ENCODE measurements around the gene ZFAND4. TPM values are rescaled to one million over a fixed set of nuclear protein-coding genes. Genes with fewer than 3 reads are reported as not detected.

Gene ZFAND4
- total and polyA plus RNA-seq, 2 donors (not counting 3 experiments of a cell fraction or from before 2014, with no cell fraction given), result 1.5 to 7.8 TPM

- H4K20me1 ChIP-seq (replicated peaks; ENCODE audit: control insufficient read depth, extremely low read depth, insufficient read depth, low read length), result no peaks in the 10 kb centered on the region
- no peaks in the 10 kb centered on the region for H3K4me1 ChIP-seq (ENCODE audit: control insufficient read depth, extremely low read depth, insufficient read depth, low read length)
- H3K79me2 ChIP-seq (ENCODE audit: control insufficient read depth, insufficient read depth, low read length), result no peaks in the 10 kb centered on the region
- H3K27me3 ChIP-seq (ENCODE audit: control insufficient read depth in 2 of 2, insufficient read depth in 2 of 2, low read length in 2 of 2), result no peaks in the 10 kb centered on the region
- BruUV-seq (replicated peaks), result no TSS peak
- no peak for FAIRE-seq
- no peak for TF ChIP-seq GATA2 (IDR thresholded peaks at IDR 0.05; ENCODE audit: insufficient read depth, insufficient read length, low read depth, low read length)
- TF ChIP-seq CTCF (IDR thresholded peaks at IDR 0.05; ENCODE audit: extremely low read depth in 1 of 2, insufficient read depth in 1 of 2, low read depth in 1 of 2, low read length in 2 of 2), result no peak
- no peak for TF ChIP-seq JUN (IDR thresholded peaks at IDR 0.05; ENCODE audit: borderline replicate concordance, insufficient read depth, insufficient read length, low read depth)
- TF ChIP-seq MAX (IDR thresholded peaks at IDR 0.05; ENCODE audit: insufficient read depth, insufficient read length), result no peak
- TF ChIP-seq MYC (IDR thresholded peaks at IDR 0.05; ENCODE audit: low read depth, low read length), result no peak
- no peak for TF ChIP-seq POLR2AphosphoS5 (IDR thresholded peaks at IDR 0.05; ENCODE audit: insufficient read depth, low read depth, low read length)
- TF ChIP-seq POLR2A (IDR thresholded peaks at IDR 0.05; ENCODE audit: low read depth, low read length), result no peak
- no peak for TF ChIP-seq FOS (IDR thresholded peaks at IDR 0.05; ENCODE audit: borderline replicate concordance, insufficient read depth, low read length)
- no peak for TF ChIP-seq EZH2 (IDR thresholded peaks at IDR 0.05; ENCODE audit: borderline replicate concordance, low read depth, low read length, severe bottlenecking)
- no peaks in the 10 kb centered on the region for H3K9me3 ChIP-seq (replicated peaks; ENCODE audit: control insufficient read depth, insufficient read depth, low read length)
- no peak for DNase-seq (ENCODE audit: low read depth, low spot score)
- H3K4me3 ChIP-seq (replicated peaks in 1 of 3; ENCODE audit: insufficient read depth in 1 of 3, low read depth in 1 of 3, low read length in 3 of 3), result no peak overlapping the region
- H3K9me1 ChIP-seq (replicated peaks; ENCODE audit: control insufficient read depth, extremely low read depth, insufficient read depth, low read length), result no peaks in the 10 kb centered on the region
- H3K27ac ChIP-seq (ENCODE audit: insufficient read depth, low read depth, low read length), result no peak overlapping the region
- H3K36me3 ChIP-seq (ENCODE audit: control insufficient read depth in 2 of 2, extremely low read depth in 1 of 2, insufficient read depth in 2 of 2, low read length in 2 of 2), result no peaks in the 10 kb centered on the region
- intact Hi-C loops (cut with micrococcal nuclease) (no loop called here), dilution Hi-C loops (cut with MboI; ENCODE audit: extremely low pct_ligation_motif_present, low sequenced_read_pairs) (no loop called here)
- no peak overlapping the region for H2AFZ ChIP-seq (ENCODE audit: low read depth, low read length)
- no peak overlapping the region for H3K4me2 ChIP-seq (ENCODE audit: insufficient read depth, low read length)
- POLR2A ChIA-PET, result no interaction called here
- CTCF ChIA-PET, result interaction anchor here (1.1 to 1.3 kb wide), 3 partner anchors 8 to 15 kb away, joined by 3 to 4 read pairs (median 3); no protein-coding TSS in a partner anchor
- no peak overlapping the region for H3K9ac ChIP-seq (replicated peaks; ENCODE audit: extremely low read depth, insufficient read depth, low read length)
Measured at GRCh38 chr10:45581216-45581549, 91.4 kb downstream of the ZFAND4 start.
